H9 (cell line): ENCODE results near the gene SLC25A11. TPM values are rescaled to one million over a fixed set of nuclear protein-coding genes. Genes with fewer than 3 reads are reported as not detected.

Source experiments
- DNase-seq: peaks from one replicate; pipeline ENCODE4 v3.0.0-alpha.2; 2017
- H2AFZ ChIP-seq: one replicate; pipeline ENCODE4 v1.6.1; 2013; ENCODE audit warnings: mild to moderate bottlenecking, low read length, control low read depth, moderate library complexity
- H2AK5ac ChIP-seq: 2 replicates; pipeline ENCODE4 v1.6.1; 2013; ENCODE audit warnings: low read length, control low read depth, mixed read lengths; ENCODE audit not compliant: insufficient read length
- H2BK120ac ChIP-seq: one replicate; pipeline ENCODE4 v1.6.1; 2013; ENCODE audit warnings: low read depth, mild to moderate bottlenecking, low read length, control low read depth, inconsistent platforms; ENCODE audit not compliant: poor library complexity, severe bottlenecking
- H2BK12ac ChIP-seq: 2 replicates; pipeline ENCODE4 v1.6.1; 2013; ENCODE audit warnings: low read length, control low read depth, mixed read lengths, low read depth; ENCODE audit not compliant: insufficient read length
- H2BK15ac ChIP-seq: 2 replicates; pipeline ENCODE4 v1.6.1; 2013; ENCODE audit warnings: low read depth, low read length, control low read depth
- H2BK20ac ChIP-seq: one replicate; pipeline ENCODE4 v1.6.1; 2013; ENCODE audit warnings: low read depth, mild to moderate bottlenecking, low read length, control low read depth, inconsistent platforms; ENCODE audit not compliant: poor library complexity, severe bottlenecking
- H2BK5ac ChIP-seq: 2 replicates; pipeline ENCODE4 v1.6.1; 2013; ENCODE audit warnings: low read length, control low read depth, mixed read lengths; ENCODE audit not compliant: insufficient read length
- H3K14ac ChIP-seq: 2 replicates; pipeline ENCODE4 v1.6.1; 2013; ENCODE audit warnings: low read length, control low read depth; ENCODE audit not compliant: insufficient read depth
- H3K18ac ChIP-seq: 2 replicates; pipeline ENCODE4 v1.6.1; 2013; ENCODE audit warnings: low read depth, mild to moderate bottlenecking, mixed read lengths, low read length, control low read depth; ENCODE audit not compliant: insufficient read length
- H3K23ac ChIP-seq: 2 replicates; pipeline ENCODE4 v1.6.1; 2013; ENCODE audit warnings: low read length, control low read depth, mixed read lengths, low read depth; ENCODE audit not compliant: insufficient read length
- H3K23me2 ChIP-seq: 2 replicates; pipeline ENCODE4 v1.6.1; 2013; ENCODE audit warnings: low read depth, mild to moderate bottlenecking, mixed read lengths, low read length, control low read depth; ENCODE audit not compliant: insufficient read length, poor library complexity, severe bottlenecking
- H3K27ac ChIP-seq: 2 replicates; pipeline ENCODE4 v1.5.1; 2013; ENCODE audit warnings: low read length, control low read depth, mixed read lengths, low read depth; ENCODE audit not compliant: insufficient read length
- H3K27me3 ChIP-seq: 2 replicates; pipeline ENCODE4 v1.6.1; 2013; ENCODE audit warnings: low read length, control low read depth, inconsistent platforms; ENCODE audit not compliant: insufficient read depth
- H3K4ac ChIP-seq: 2 replicates; pipeline ENCODE4 v1.6.1; 2013; ENCODE audit warnings: low read depth, mild to moderate bottlenecking, control low read depth, inconsistent platforms, low read length, moderate library complexity
- H3K4me1 ChIP-seq: 2 replicates; pipeline ENCODE4 v1.6.1; 2013; ENCODE audit warnings: low read length, control low read depth, inconsistent platforms; ENCODE audit not compliant: insufficient read depth
- H3K4me2 ChIP-seq: 2 replicates; pipeline ENCODE4 v1.6.1; 2013; ENCODE audit warnings: low read length, control low read depth, mixed read lengths; ENCODE audit not compliant: insufficient read length, insufficient read depth
- H3K56ac ChIP-seq: 2 replicates; pipeline ENCODE4 v1.6.1; 2013; ENCODE audit warnings: low read depth, mild to moderate bottlenecking, mixed read lengths, low read length, control low read depth; ENCODE audit not compliant: insufficient read length
- H3K79me1 ChIP-seq: 2 replicates; pipeline ENCODE4 v1.6.1; 2013; ENCODE audit warnings: low read depth, mild to moderate bottlenecking, moderate library complexity, low read length, control low read depth, inconsistent platforms; ENCODE audit not compliant: insufficient read depth, poor library complexity, severe bottlenecking
- H3K79me2 ChIP-seq: 2 replicates; pipeline ENCODE4 v1.6.1; 2013; ENCODE audit warnings: low read length, control low read depth, inconsistent platforms; ENCODE audit not compliant: insufficient read depth
- H3K9ac ChIP-seq: 2 replicates; pipeline ENCODE4 v1.6.1; 2013; ENCODE audit warnings: low read length, control low read depth, mixed read lengths; ENCODE audit not compliant: insufficient read length; ENCODE audit errors: extremely low read depth
- H3K9me3 ChIP-seq: one replicate; pipeline ENCODE4 v1.6.1; 2013; ENCODE audit warnings: low read depth, low read length, inconsistent platforms; ENCODE audit not compliant: control insufficient read depth
- H3T11ph ChIP-seq: one replicate; pipeline ENCODE4 v1.6.1; 2013; ENCODE audit warnings: mild to moderate bottlenecking, low read length, control low read depth, inconsistent platforms
- H4K20me1 ChIP-seq: one replicate; pipeline ENCODE4 v1.6.1; 2013; ENCODE audit not compliant: control insufficient read depth, insufficient read length, insufficient read depth
- H4K5ac ChIP-seq: 2 replicates; pipeline ENCODE4 v1.6.1; 2013; ENCODE audit warnings: low read depth, mild to moderate bottlenecking, mixed read lengths, low read length, control low read depth; ENCODE audit not compliant: insufficient read length
- H4K8ac ChIP-seq: replicated peaks from 2 replicates; pipeline ENCODE4 v1.6.1; 2013; ENCODE audit warnings: low read length, control low read depth, mixed read lengths, low read depth; ENCODE audit not compliant: insufficient read length
- H4K91ac ChIP-seq: 2 replicates; pipeline ENCODE4 v1.6.1; 2013; ENCODE audit warnings: low read depth, mild to moderate bottlenecking, moderate library complexity, mixed read lengths, low read length, control low read depth; ENCODE audit not compliant: insufficient read length
- H3K27ac Mint-ChIP-seq, 3 experiments: 2 replicates in 2 of 3; 3 replicates in 1 of 3; pipeline ENCODE4 v1.8.0; 2020 to 2021; ENCODE audit warnings: mixed read lengths in 3 of 3, mild to moderate bottlenecking in 1 of 3, moderate library complexity in 1 of 3
- H3K27me3 Mint-ChIP-seq: 2 replicates; pipeline ENCODE4 v1.8.0; 2021; ENCODE audit warnings: low read depth, mild to moderate bottlenecking, moderate library complexity, mixed read lengths
- H3K36me3 Mint-ChIP-seq, 3 experiments: 2 replicates in 2 of 3; 3 replicates in 1 of 3; pipeline ENCODE4 v1.8.0; 2020 to 2021; ENCODE audit warnings: low read depth in 3 of 3, mixed read lengths in 3 of 3; ENCODE audit not compliant: insufficient read depth in 1 of 3
- H3K4me1 Mint-ChIP-seq, 2 experiments: 2 replicates each; pipeline ENCODE4 v1.8.0; 2020; ENCODE audit warnings: mixed read lengths in 2 of 2
- H3K4me3 Mint-ChIP-seq, 2 experiments: 2 replicates in 1 of 2; 3 replicates in 1 of 2; pipeline ENCODE4 v1.8.0; 2020 to 2021; ENCODE audit warnings: mild to moderate bottlenecking in 2 of 2, mixed read lengths in 2 of 2, moderate library complexity in 1 of 2
- H3K9me3 Mint-ChIP-seq, 2 experiments: 2 replicates in 1 of 2; 3 replicates in 1 of 2; pipeline ENCODE4 v1.8.0; 2020; ENCODE audit warnings: mild to moderate bottlenecking in 2 of 2, mixed read lengths in 2 of 2, moderate library complexity in 1 of 2
- CTCF ChIP-seq: fragments of 200-600 bp; sonication (generic); conservative IDR thresholded peaks from 3 replicates; pipeline ENCODE4 v1.8.0; 2021; ENCODE audit warnings: antibody characterized with exemption, mild to moderate bottlenecking
- WGBS: extraction: QIAGEN DNeasy Blood & Tissue Kit; methylation state at CpG from one replicate; pipeline ENCODE4 v1.1.7; 2013; ENCODE audit warnings: missing lambda C conversion rate, low lambda C conversion rate, mixed read lengths; ENCODE audit not compliant: insufficient read length; ENCODE audit errors: extremely low coverage; 5-methylcytosine and 5-hydroxymethylcytosine counted together
- total RNA-seq: library from RNA; stranded (reverse); gene quantifications from 2 replicates; pipeline ENCODE4 v1.2.1, GENCODE V29; 2021

SLC25A11 gene
- total RNA-seq, 1 experiment from 2014 or later, result 74.9 TPM

- no peak overlapping the region for H3K27ac ChIP-seq
- no peak overlapping the region for H4K5ac ChIP-seq
- no peak for TF ChIP-seq CTCF
- H2BK15ac ChIP-seq, result no peak overlapping the region
- Mint-ChIP-seq H3K9me3 (no peaks in the 10 kb centered on the region), H3K4me3 (no peak overlapping the region), H3K27ac (no peak overlapping the region), H3K36me3 (no peaks in the 10 kb centered on the region), H3K4me1 (peaks cover 7% of the 10 kb centered on the region in 2 experiments), H3K27me3 (no peaks in the 10 kb centered on the region)
- WGBS, result no CpG with 5 or more reads among the region's 4 CpGs
- no peaks in the 10 kb centered on the region for H3K27me3 ChIP-seq
- H2BK20ac ChIP-seq, result no peak overlapping the region
- no peak overlapping the region for H3K4ac ChIP-seq
- no peak overlapping the region for H3K9ac ChIP-seq
- H4K20me1 ChIP-seq, result no peaks in the 10 kb centered on the region
- H3T11ph ChIP-seq, result no peak overlapping the region
- no peak overlapping the region for H3K14ac ChIP-seq
- no peak overlapping the region for H3K56ac ChIP-seq
- no peak overlapping the region for H2BK120ac ChIP-seq
- peaks cover 3% of the 10 kb centered on the region; the same call in 1 of the 2 replicates for H3K4me1 ChIP-seq
- H3K4me2 ChIP-seq, result no peak overlapping the region
- no peak overlapping the region for H3K23ac ChIP-seq
- H2AK5ac ChIP-seq, result no peak overlapping the region
- H4K8ac ChIP-seq, result no peak overlapping the region
- DNase-seq, result no peak
- H3K23me2 ChIP-seq, result no peaks in the 10 kb centered on the region
- no peak overlapping the region for H4K91ac ChIP-seq
- H3K79me1 ChIP-seq, result no peaks in the 10 kb centered on the region
- no peaks in the 10 kb centered on the region for H3K9me3 ChIP-seq
- no peaks in the 10 kb centered on the region for H3K79me2 ChIP-seq
- no peak overlapping the region for H2AFZ ChIP-seq
- no peak overlapping the region for H2BK5ac ChIP-seq
- H2BK12ac ChIP-seq, result no peak overlapping the region
- H3K18ac ChIP-seq, result no peak overlapping the region
Measured at GRCh38 chr17:4921320-4921719, 18.5 kb downstream of the SLC25A11 start.
